GM12878 (cell line): ENCODE data around the gene EDC3. TPM values are rescaled to one million over a fixed set of nuclear protein-coding genes. Genes with fewer than 3 reads are reported as not detected.
A peak's percentile ranks its signal among the peaks of the same experiment; 100 is the strongest.

Source experiments
- ATAC-seq: fragments of 200-7000 bp; cut with Tn5 transposase; 3 replicates; pipeline ENCODE4 v1.9.1; 2020; ENCODE audit warnings: mild to moderate bottlenecking, moderate library complexity
- BruUV-seq: library from RNA; stranded (reverse); fragments of 400-500 nt; replicated peaks from 2 replicates; lab custom pipeline; 2021; lab: Mats Ljungman, UMichigan
- CTCF ChIA-PET: fragments of 300-600 bp; sonication (Branson Sonifier 250); formaldehyde crosslinking; extraction: SDS; loops from one replicate; lab custom pipeline; 2021; ENCODE audit warnings: inconsistent platforms; lab: Yijun Ruan, JAX
- POLR2A ChIA-PET: fragments of 350-600 bp; formaldehyde crosslinking; extraction: SDS; loops from one replicate; lab custom pipeline; 2021; ENCODE audit warnings: inconsistent platforms; lab: Charles Lee
- RAD21 ChIA-PET: fragments of 300-600 bp; sonication (Branson Sonifier 250); formaldehyde crosslinking; loops from one replicate; lab custom pipeline; 2023; ENCODE audit warnings: antibody characterized with exemption; ENCODE audit not compliant: unreplicated experiment; lab: Charles Lee
- SMC1A ChIA-PET: fragments of 300-600 bp; sonication (Branson Sonifier 250); formaldehyde crosslinking; loops from one replicate; lab custom pipeline; 2023; ENCODE audit not compliant: unreplicated experiment, uncharacterized antibody; lab: Charles Lee
- DNase-seq: peaks from one replicate; pipeline ENCODE4 v3.0.0-alpha.2; 2011; ENCODE audit warnings: low read depth, low spot score
- FAIRE-seq: peaks from 3 replicates; lab custom pipeline; 2011; peaks lifted over from hg19 to GRCh38; lab: Jason Lieb, UNC
- H2AFZ ChIP-seq: 2 replicates; pipeline ENCODE4 v1.6.0; 2011; ENCODE audit warnings: low read depth, low read length, control low read depth; ENCODE audit not compliant: control insufficient read depth
- H3K27ac ChIP-seq: 2 replicates; pipeline ENCODE4 v1.5.1; 2011; ENCODE audit warnings: control low read depth; ENCODE audit not compliant: control insufficient read depth, insufficient read depth
- H3K27me3 ChIP-seq, 2 experiments: replicated peaks in 1 of 2; 2 replicates each; pipeline versions ENCODE4 v1.6.0 to v1.6.1; 2011; ENCODE audit warnings: low read length in 1 of 2; ENCODE audit not compliant: control insufficient read depth in 2 of 2, insufficient read depth in 2 of 2
- H3K36me3 ChIP-seq, 2 experiments: 2 replicates each; pipeline ENCODE4 v1.5.1; 2011; ENCODE audit warnings: low read length in 1 of 2; ENCODE audit not compliant: control insufficient read depth in 2 of 2, insufficient read depth in 2 of 2
- H3K4me1 ChIP-seq: 2 replicates; pipeline ENCODE4 v1.6.1; 2011; ENCODE audit warnings: mild to moderate bottlenecking, low read length, moderate library complexity, mixed read lengths; ENCODE audit not compliant: control insufficient read depth, insufficient read depth
- H3K4me2 ChIP-seq: 2 replicates; pipeline ENCODE4 v1.6.0; 2011; ENCODE audit warnings: control low read depth; ENCODE audit not compliant: control insufficient read depth, insufficient read depth
- H3K4me3 ChIP-seq: fragments of 200-600 bp; sonication (generic); 2 replicates; pipeline ENCODE4 v1.5.1; 2016
- H3K79me2 ChIP-seq: 2 replicates; pipeline ENCODE4 v1.6.0; 2011; ENCODE audit warnings: low read length; ENCODE audit not compliant: control insufficient read depth, insufficient read depth
- H3K9ac ChIP-seq: 2 replicates; pipeline ENCODE4 v1.8.0; 2011; ENCODE audit warnings: low read length, control low read depth, mixed read lengths; ENCODE audit not compliant: control insufficient read depth, insufficient read depth
- H3K9me3 ChIP-seq: replicated peaks from 3 replicates; pipeline ENCODE4 v1.5.1; 2011; ENCODE audit warnings: mild to moderate bottlenecking, low read length; ENCODE audit not compliant: control insufficient read depth, insufficient read depth
- H4K20me1 ChIP-seq: 2 replicates; pipeline ENCODE4 v1.6.0; 2011; ENCODE audit not compliant: control insufficient read depth, insufficient read depth
- EED ChIP-seq: sonication (generic); IDR thresholded peaks from 2 replicates; pipeline ENCODE4 v1.6.1; 2016; ENCODE audit warnings: antibody characterized with exemption, low read depth
- MEF2B ChIP-seq: fragments of 450-650 bp; IDR thresholded peaks from 2 replicates; pipeline ENCODE4 v1.6.1; 2018; ENCODE audit warnings: mild to moderate bottlenecking, moderate library complexity; ENCODE audit not compliant: partially characterized antibody, poor library complexity, severe bottlenecking
- MLLT1 ChIP-seq: fragments of 450-650 bp; IDR thresholded peaks from 2 replicates; pipeline ENCODE4 v1.6.1; 2016; ENCODE audit warnings: mild to moderate bottlenecking
- NRF1 ChIP-seq: conservative IDR thresholded peaks from 2 replicates; pipeline ENCODE4 v1.6.1; 2011; ENCODE audit warnings: mild to moderate bottlenecking, low read depth, low read length, improper control_type of control experiment
- WGBS: methylation state at CpG from one replicate; pipeline ENCODE4 v1.1.6; 2016; ENCODE audit warnings: low lambda C conversion rate; ENCODE audit not compliant: insufficient replicate concordance, insufficient coverage; ENCODE audit errors: missing lambda C conversion rate; 5-methylcytosine and 5-hydroxymethylcytosine counted together
- in situ Hi-C: fragments of 300-500 bp; cut with MboI; formaldehyde crosslinking; loops from 9 replicates; pipeline ENCODE4 v1.14.3; 2018; ENCODE audit warnings: mixed read lengths
- intact Hi-C: fragments of 100-400 bp; cut with micrococcal nuclease; formaldehyde crosslinking; loops from one replicate; pipeline ENCODE4 v1.14.2; 2022; ENCODE audit not compliant: unreplicated experiment
- polyA plus RNA-seq, 11 experiments: library from polyadenylated mRNA; depleted of rRNA in 4 of 11; unstranded in 6 of 11; stranded (reverse) in 5 of 11; fragments of >200 nt; fragmentation: Nextera tagmentation in 4 of 11; fragmentation: Illumina TruSeq in 1 of 11; extraction: Ambion mirVana in 4 of 11; extraction: Trizol in 1 of 11; gene quantifications; 1 replicate in 1 of 11; 2 replicates in 10 of 11; pipeline versions ENCODE4 v1.2.1 to v1.2.3, GENCODE V29; 2011 to 2016; ENCODE audit warnings: inconsistent platforms in 2 of 11, missing spikeins in 2 of 11, low read depth in 1 of 11
- total RNA-seq, 4 experiments: library from RNA; depleted of rRNA in 3 of 4; stranded (reverse); fragments of >200 nt in 3 of 4; fragmentation: Illumina TruSeq in 1 of 4; extraction: Trizol in 1 of 4; gene quantifications; 2 replicates each; pipeline versions ENCODE4 v1.2.1 to v1.2.3, GENCODE V29; 2013 to 2021

The EDC3 gene
- total and polyA plus RNA-seq, 10 of the 15 experiments (the other 5 are each of a cell fraction or from before 2014, with no cell fraction given): 11.8 to 48.4 (median 35.3) TPM

GRCh38 chr15:74613953-74614743 lies 81.7 kb downstream of the EDC3 start:
- peak overlapping the region; percentile 89 for H3K4me3 ChIP-seq
- H3K79me2 ChIP-seq: peaks cover 44% of the 10 kb centered on the region
- H3K9ac ChIP-seq: peak overlapping the region; percentile 99
- H3K4me2 ChIP-seq: peak overlapping the region; percentile 90
- in situ Hi-C loops (no loop called here), intact Hi-C loops (no loop called here)
- ATAC-seq (no peak), DNase-seq (no peak), FAIRE-seq (no peak)
- RAD21 ChIA-PET: interaction anchor here (0.7 to 3.6 kb wide), 7 partner anchors 16 to 240 kb away, joined by 4 to 13 read pairs (median 7); partner anchors contain the start of gene ARID3B
- TF ChIP-seq MLLT1: peak; percentile 86
- no peak for TF ChIP-seq MEF2B
- TF ChIP-seq EED: no peak
- peak; percentile 65 for TF ChIP-seq NRF1
- peaks cover 13% of the 10 kb centered on the region; the same call in 1 of the 2 replicates for H3K4me1 ChIP-seq
- peaks cover 17% of the 10 kb centered on the region for H4K20me1 ChIP-seq
- peaks cover 2 to 6% of the 10 kb centered on the region in 2 experiments; a peak in 2 of 4 replicates for H3K36me3 ChIP-seq
- SMC1A ChIA-PET: interaction anchor here (0.8 to 2.2 kb wide), 8 partner anchors 16 to 238 kb away, joined by 3 to 10 read pairs (median 4); no protein-coding TSS in a partner anchor
- no TSS peak for BruUV-seq
- H3K9me3 ChIP-seq: no peaks in the 10 kb centered on the region
- H2AFZ ChIP-seq: peak overlapping the region; percentile 85
- H3K27ac ChIP-seq: peak overlapping the region; percentile 97
- CTCF ChIA-PET: interaction anchor here (0.8 to 18.5 kb wide), 10 partner anchors 8 to 288 kb away, joined by 3 to 206 read pairs (median 4); partner anchors contain the start of gene UBL7
- 39% methylated on average over 34 of the region's 38 CpGs for WGBS
- H3K27me3 ChIP-seq: no peaks in the 10 kb centered on the region; a peak in 1 of 4 replicates
- POLR2A ChIA-PET: interaction anchor here (0.6 to 4.8 kb wide), 13 partner anchors 16 to 409 kb away, joined by 3 to 30 read pairs (median 3); partner anchors contain the start of genes ARID3B, PPCDC and UBL7
